ENCODE results near the gene STAT5A. TPM values are rescaled to one million over a fixed set of nuclear protein-coding genes. Genes with fewer than 3 reads are reported as not detected.

The STAT5A gene
- polyA plus RNA-seq, 1 of the 3 experiments (the other 2 are of a cell fraction) = 2.3 TPM

DNA sequence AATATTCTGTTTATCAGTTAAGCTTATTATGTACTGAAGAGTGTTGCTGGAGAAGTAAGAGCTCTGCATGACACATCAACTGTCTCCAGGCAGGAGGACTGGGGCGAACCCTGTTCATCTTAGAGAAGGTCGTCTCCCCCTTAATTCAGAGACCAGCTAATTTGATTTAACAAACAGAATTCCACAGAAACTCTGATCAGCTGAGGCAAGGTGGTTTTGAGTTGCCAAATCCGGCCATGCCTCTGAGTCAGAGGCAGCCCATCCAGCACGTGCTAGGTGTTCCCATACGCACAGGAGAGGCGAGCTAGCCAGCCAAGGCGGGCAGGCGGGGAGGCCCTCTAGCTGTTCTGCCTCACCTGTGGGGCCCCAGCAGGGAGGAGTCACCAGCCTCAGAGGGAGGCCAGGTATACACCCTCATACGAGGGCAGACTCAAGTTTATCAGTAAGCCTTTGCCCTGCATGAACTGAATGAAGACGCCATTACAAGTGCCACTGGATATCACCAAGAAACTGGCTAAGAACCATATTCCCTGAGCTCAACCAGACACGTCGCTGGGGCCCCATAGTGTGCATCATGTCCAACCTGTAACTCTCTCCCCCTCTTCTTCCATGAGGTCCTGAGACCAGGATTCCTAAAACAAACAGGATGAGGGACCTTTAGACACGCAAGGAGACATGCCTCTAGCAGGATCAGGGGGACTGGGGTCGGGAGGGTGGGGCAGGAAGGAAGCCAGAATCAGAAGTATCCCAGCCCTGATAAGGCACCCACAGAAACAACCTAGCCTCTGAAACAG, 25.7 kb downstream of the STAT5A start:
- H3K9me3 ChIP-seq = no peaks in the 10 kb centered on the region
- H3K9me2 ChIP-seq = no peaks in the 10 kb centered on the region
- WGBS (ENCODE audit: low lambda C conversion rate) = 95% methylated on average over 6 of the region's 14 CpGs
- TF ChIP-seq NRF1 (IDR thresholded peaks at IDR 0.05; ENCODE audit: low read depth, low read length) = no peak
- TF ChIP-seq GABPA (IDR thresholded peaks at IDR 0.05; ENCODE audit: low read depth) = no peak
- TF ChIP-seq RXRA (IDR thresholded peaks at IDR 0.05; ENCODE audit: borderline replicate concordance, low read depth) = no peak
- TF ChIP-seq FOXJ3 (CRISPR knock-in tag; IDR thresholded peaks at IDR 0.05) = no peak
- no peak for TF ChIP-seq TEAD4 (IDR thresholded peaks at IDR 0.05; ENCODE audit: borderline replicate concordance, insufficient read depth)
- ChIA-PET POLR2A (no interaction called here), CTCF (interaction anchor here (1.0 to 26.2 kb wide), 8 partner anchors 8 to 213 kb away, joined by 3 to 683 read pairs (median 6); no protein-coding TSS in a partner anchor)
- peaks cover 2% of the 10 kb centered on the region; the same call in 1 of the 2 replicates for H3K79me2 ChIP-seq (ENCODE audit: insufficient read depth)
- DNase-seq = no peak
- no peak overlapping the region for H3K27ac ChIP-seq (ENCODE audit: low read depth in 2 of 2, low read length in 1 of 2)
- H2AFZ ChIP-seq (ENCODE audit: low read depth) = no peak overlapping the region
- peaks cover 17 to 46% of the 10 kb centered on the region in 2 experiments for H3K36me3 ChIP-seq (replicated peaks in 1 of 2; ENCODE audit: control insufficient read depth in 1 of 2, insufficient read depth in 2 of 2, low read length in 1 of 2)
- peaks cover 14% of the 10 kb centered on the region for H3F3A ChIP-seq (replicated peaks; ENCODE audit: insufficient read depth)
- peaks cover 0 to 15% of the 10 kb centered on the region in 2 experiments; a peak in 2 of 4 replicates for H3K4me1 ChIP-seq (ENCODE audit: control insufficient read depth in 1 of 2, insufficient read depth in 2 of 2, low read depth in 1 of 2, low read length in 1 of 2)
- H3K4me3 ChIP-seq (ENCODE audit: low read depth in 2 of 2, low read length in 1 of 2) = no peak overlapping the region
- no peak overlapping the region for H3K4me2 ChIP-seq
- no peak overlapping the region for H3K9ac ChIP-seq
- no peaks in the 10 kb centered on the region for H3K27me3 ChIP-seq (ENCODE audit: insufficient read depth)
- no peaks in the 10 kb centered on the region for H4K20me1 ChIP-seq (ENCODE audit: insufficient read depth)

DNA sequence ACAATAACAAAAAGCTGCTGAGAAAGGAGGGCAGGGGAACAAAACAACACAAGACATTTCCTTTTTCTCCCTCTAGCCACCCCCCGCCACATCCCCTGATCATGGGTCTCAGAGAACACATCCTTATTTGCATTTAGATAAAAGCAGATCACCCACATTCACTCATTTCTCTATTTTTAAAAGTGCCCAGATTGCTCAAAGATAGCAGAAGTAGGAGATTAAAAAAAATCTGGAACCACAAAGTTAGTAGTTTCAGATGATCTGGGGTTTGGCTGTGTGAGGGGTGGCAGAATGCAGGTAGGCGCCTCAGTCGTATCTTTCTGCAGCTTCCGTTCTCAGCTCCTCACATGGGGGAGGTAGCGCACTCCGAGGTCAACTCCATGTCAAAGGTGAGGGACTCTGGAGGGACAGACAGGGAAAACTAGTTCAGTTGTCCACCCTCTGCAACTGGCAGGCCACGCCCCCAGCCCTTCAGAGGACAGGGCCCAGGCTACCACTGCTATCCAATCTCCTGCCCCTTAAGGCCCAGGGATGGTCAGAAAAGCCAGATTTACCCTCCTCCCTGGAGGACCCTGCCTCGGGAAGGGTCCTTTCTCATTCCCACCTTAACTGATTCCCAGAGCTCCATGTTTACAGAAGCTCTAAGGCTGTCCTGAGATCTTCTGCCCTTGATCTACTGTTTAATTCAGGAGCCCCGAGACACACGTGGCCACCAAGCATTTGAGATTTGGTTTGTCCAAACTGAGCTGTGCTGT, 27.3 kb downstream of the STAT5A start:
- 95% methylated on average over 9 of the region's 10 CpGs for WGBS (ENCODE audit: low lambda C conversion rate)
- no peak overlapping the region for H3K27ac ChIP-seq (ENCODE audit: low read depth in 2 of 2, low read length in 1 of 2)
- POLR2A ChIA-PET = no interaction called here
- TF ChIP-seq MEF2A (IDR thresholded peaks at IDR 0.05; ENCODE audit: borderline replicate concordance, low read depth) = no peak
- no peak for TF ChIP-seq RFX5 (IDR thresholded peaks at IDR 0.05; ENCODE audit: low read length)
- H3K27me3 ChIP-seq (ENCODE audit: insufficient read depth) = no peaks in the 10 kb centered on the region
- no peak overlapping the region for H3K9ac ChIP-seq
- DNase-seq = no peak
- H3K9me2 ChIP-seq = no peaks in the 10 kb centered on the region
- peaks cover 20% of the 10 kb centered on the region for H3F3A ChIP-seq (replicated peaks; ENCODE audit: insufficient read depth)
- H3K36me3 ChIP-seq (replicated peaks in 1 of 2; ENCODE audit: control insufficient read depth in 1 of 2, insufficient read depth in 2 of 2, low read length in 1 of 2) = peaks cover 19 to 51% of the 10 kb centered on the region in 2 experiments
- no peaks in the 10 kb centered on the region for H4K20me1 ChIP-seq (ENCODE audit: insufficient read depth)
- H3K4me1 ChIP-seq (ENCODE audit: control insufficient read depth in 1 of 2, insufficient read depth in 2 of 2, low read depth in 1 of 2, low read length in 1 of 2) = peaks cover 11 to 21% of the 10 kb centered on the region in 2 experiments
- H2AFZ ChIP-seq (ENCODE audit: low read depth) = no peak overlapping the region
- H3K79me2 ChIP-seq (ENCODE audit: insufficient read depth) = peaks cover 3% of the 10 kb centered on the region; the same call in 1 of the 2 replicates
- CTCF ChIA-PET = interaction anchor here (0.6 to 26.2 kb wide), 2 partner anchors 88 to 164 kb away, joined by 3 to 683 read pairs; no protein-coding TSS in a partner anchor
- H3K4me3 ChIP-seq (ENCODE audit: low read depth in 2 of 2, low read length in 1 of 2) = no peak overlapping the region
- H3K4me2 ChIP-seq = no peak overlapping the region
- no peaks in the 10 kb centered on the region for H3K9me3 ChIP-seq

GRCh38 chr17:42316755-42317154, 28.5 kb downstream of the STAT5A start:
- no peak overlapping the region; a peak in 1 of 4 replicates for H3K27ac ChIP-seq (ENCODE audit: low read depth in 2 of 2, low read length in 1 of 2)
- H3K4me1 ChIP-seq (ENCODE audit: control insufficient read depth in 1 of 2, insufficient read depth in 2 of 2, low read depth in 1 of 2, low read length in 1 of 2) = peaks cover 13 to 15% of the 10 kb centered on the region in 2 experiments
- H3K9me3 ChIP-seq = no peaks in the 10 kb centered on the region
- WGBS (ENCODE audit: low lambda C conversion rate) = 98% methylated on average over 4 of the region's 4 CpGs
- H3K36me3 ChIP-seq (replicated peaks in 1 of 2; ENCODE audit: control insufficient read depth in 1 of 2, insufficient read depth in 2 of 2, low read length in 1 of 2) = peaks cover 30 to 47% of the 10 kb centered on the region in 2 experiments
- peaks cover 13% of the 10 kb centered on the region for H3F3A ChIP-seq (replicated peaks; ENCODE audit: insufficient read depth)
- no peak overlapping the region for H2AFZ ChIP-seq (ENCODE audit: low read depth)
- no peaks in the 10 kb centered on the region for H3K9me2 ChIP-seq
- ChIA-PET CTCF (interaction anchor here (1.1 to 26.2 kb wide), 3 partner anchors 20 to 210 kb away, joined by 3 to 683 read pairs (median 6); no protein-coding TSS in a partner anchor), POLR2A (no interaction called here)
- H3K79me2 ChIP-seq (ENCODE audit: insufficient read depth) = peaks cover 7% of the 10 kb centered on the region
- H3K4me3 ChIP-seq (ENCODE audit: low read depth in 2 of 2, low read length in 1 of 2) = no peak overlapping the region
- no peak overlapping the region for H3K9ac ChIP-seq
- DNase-seq = no peak
- H4K20me1 ChIP-seq (ENCODE audit: insufficient read depth) = no peaks in the 10 kb centered on the region
- no peak overlapping the region for H3K4me2 ChIP-seq
- no peaks in the 10 kb centered on the region for H3K27me3 ChIP-seq (ENCODE audit: insufficient read depth)
- TF ChIP-seq GABPA (IDR thresholded peaks at IDR 0.05; ENCODE audit: low read depth) (no peak), SMC3 (IDR thresholded peaks at IDR 0.05; ENCODE audit: low read depth, low read length) (no peak), SIN3A (IDR thresholded peaks at IDR 0.05; ENCODE audit: borderline replicate concordance, low read depth, low read length) (no peak), USF2 (IDR thresholded peaks at IDR 0.05; ENCODE audit: borderline replicate concordance, low read depth, low read length) (no peak), EP300 (IDR thresholded peaks at IDR 0.05; ENCODE audit: borderline replicate concordance in 1 of 2, low read depth in 1 of 2, low read length in 1 of 2) (no peak), EZH2phosphoT487 (IDR thresholded peaks at IDR 0.05; ENCODE audit: borderline replicate concordance, low read depth) (no peak), FOXJ3 (CRISPR knock-in tag; IDR thresholded peaks at IDR 0.05) (no peak), JUND (IDR thresholded peaks at IDR 0.05) (no peak)
- TF ChIP-seq, protein P1, sequence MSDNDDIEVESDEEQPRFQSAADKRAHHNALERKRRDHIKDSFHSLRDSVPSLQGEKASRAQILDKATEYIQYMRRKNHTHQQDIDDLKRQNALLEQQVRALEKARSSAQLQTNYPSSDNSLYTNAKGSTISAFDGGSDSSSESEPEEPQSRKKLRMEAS (IDR thresholded peaks at IDR 0.05; ENCODE audit: low read depth) = no peak
- TF ChIP-seq, protein P2, sequence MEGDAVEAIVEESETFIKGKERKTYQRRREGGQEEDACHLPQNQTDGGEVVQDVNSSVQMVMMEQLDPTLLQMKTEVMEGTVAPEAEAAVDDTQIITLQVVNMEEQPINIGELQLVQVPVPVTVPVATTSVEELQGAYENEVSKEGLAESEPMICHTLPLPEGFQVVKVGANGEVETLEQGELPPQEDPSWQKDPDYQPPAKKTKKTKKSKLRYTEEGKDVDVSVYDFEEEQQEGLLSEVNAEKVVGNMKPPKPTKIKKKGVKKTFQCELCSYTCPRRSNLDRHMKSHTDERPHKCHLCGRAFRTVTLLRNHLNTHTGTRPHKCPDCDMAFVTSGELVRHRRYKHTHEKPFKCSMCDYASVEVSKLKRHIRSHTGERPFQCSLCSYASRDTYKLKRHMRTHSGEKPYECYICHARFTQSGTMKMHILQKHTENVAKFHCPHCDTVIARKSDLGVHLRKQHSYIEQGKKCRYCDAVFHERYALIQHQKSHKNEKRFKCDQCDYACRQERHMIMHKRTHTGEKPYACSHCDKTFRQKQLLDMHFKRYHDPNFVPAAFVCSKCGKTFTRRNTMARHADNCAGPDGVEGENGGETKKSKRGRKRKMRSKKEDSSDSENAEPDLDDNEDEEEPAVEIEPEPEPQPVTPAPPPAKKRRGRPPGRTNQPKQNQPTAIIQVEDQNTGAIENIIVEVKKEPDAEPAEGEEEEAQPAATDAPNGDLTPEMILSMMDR (IDR thresholded peaks at IDR 0.05) = no peak
